ENCODE results near the gene SLC7A7. TPM values are rescaled to one million over a fixed set of nuclear protein-coding genes. Genes with fewer than 3 reads are reported as not detected.

The SLC7A7 gene
- polyA plus RNA-seq, 6 donors from 2014 or later = 16.2 to 78.3 (median 28.7) TPM

- Mint-ChIP-seq H3K4me3 (peak overlapping the region; percentile 73 to 94 (median 88)), H3K36me3 (no peaks in the 10 kb centered on the region), H3K27me3 (no peaks in the 10 kb centered on the region), H3K9me3 (no peaks in the 10 kb centered on the region), H3K4me1 (peaks cover 34 to 74% (median 55%) of the 10 kb centered on the region in 3 donors), H3K27ac (peak overlapping the region; percentile 73 to 95 (median 89))
- DNase-seq (peak; percentile 69), ATAC-seq (ENCODE audit: low read depth in 2 of 2) (peak; percentile 74 to 81)
These were observed 7.4 kb upstream of the SLC7A7 start for GRCh38 chr14:22822571-22823098.

GRCh38 chr14:22822016-22822570 lies 6.9 kb upstream of the SLC7A7 start:
- H3K4me1 Mint-ChIP-seq = peaks cover 34 to 78% (median 56%) of the 10 kb centered on the region in 3 donors

GRCh38 chr14:22821193-22822015 lies 6.2 kb upstream of the SLC7A7 start:
- Mint-ChIP-seq H3K27me3 (no peaks in the 10 kb centered on the region), H3K4me1 (peaks cover 34 to 82% (median 56%) of the 10 kb centered on the region in 3 donors), H3K4me3 (peak overlapping the region; percentile 65 to 94 (median 83)), H3K36me3 (no peaks in the 10 kb centered on the region), H3K27ac (peak overlapping the region; percentile 45 to 89 (median 84)), H3K9me3 (no peaks in the 10 kb centered on the region)
- DNase-seq = no peak
- ATAC-seq (ENCODE audit: low read depth in 2 of 2) = no peak

More at GRCh38 chr14:22822016-22822570, 6.9 kb upstream of the SLC7A7 start:
- H3K9me3 Mint-ChIP-seq = no peaks in the 10 kb centered on the region
- no peaks in the 10 kb centered on the region for H3K27me3 Mint-ChIP-seq
- ATAC-seq (ENCODE audit: low read depth in 2 of 2) = no peak
- H3K27ac Mint-ChIP-seq = peak overlapping the region in 5 of 6 donors; percentile 47 to 87 (median 69)
- peak overlapping the region; percentile 73 to 94 (median 88) for H3K4me3 Mint-ChIP-seq
- no peaks in the 10 kb centered on the region for H3K36me3 Mint-ChIP-seq
- DNase-seq = no peak

- Mint-ChIP-seq H3K9me3 (peaks cover 0 to 2% (median 0%) of the 10 kb centered on the region in 7 donors), H3K4me3 (peak overlapping the region in 5 of 8 donors; percentile 9 to 92 (median 73)), H3K4me1 (peaks cover 36 to 86% (median 58%) of the 10 kb centered on the region in 3 donors), H3K36me3 (no peaks in the 10 kb centered on the region), H3K27me3 (no peaks in the 10 kb centered on the region), H3K27ac (peak overlapping the region in 3 of 6 donors; percentile 12 to 87 (median 44))
- no peak for ATAC-seq (ENCODE audit: low read depth in 2 of 2)
- no peak for DNase-seq
These were observed 5.5 kb upstream of the SLC7A7 start for GRCh38 chr14:22820731-22821130.

- H3K27ac Mint-ChIP-seq = peak overlapping the region; percentile 65 to 89 (median 84)
These were observed 4.1 kb upstream of the SLC7A7 start for GRCh38 chr14:22819151-22819988.

GRCh38 chr14:22814373-22814772 lies 862 bp downstream of the SLC7A7 start:
- Mint-ChIP-seq H3K27me3 (no peaks in the 10 kb centered on the region), H3K4me1 (peaks cover 46 to 81% (median 60%) of the 10 kb centered on the region in 3 donors), H3K9me3 (peaks cover 0 to 2% (median 0%) of the 10 kb centered on the region in 7 donors), H3K27ac (peak overlapping the region in 3 of 6 donors; percentile 64 to 86 (median 85)), H3K4me3 (peak overlapping the region in 7 of 8 donors; percentile 48 to 87 (median 72)), H3K36me3 (no peaks in the 10 kb centered on the region)
- DNase-seq = no peak
- no peak for ATAC-seq (ENCODE audit: low read depth in 2 of 2)

More at GRCh38 chr14:22819151-22819988, 4.1 kb upstream of the SLC7A7 start:
- H3K4me3 Mint-ChIP-seq = peak overlapping the region in 7 of 8 donors; percentile 40 to 78 (median 65)
- H3K9me3 Mint-ChIP-seq = peaks cover 0 to 2% (median 0%) of the 10 kb centered on the region in 7 donors
- no peak for DNase-seq
- no peaks in the 10 kb centered on the region for H3K27me3 Mint-ChIP-seq
- ATAC-seq (ENCODE audit: low read depth in 2 of 2) = no peak
- no peaks in the 10 kb centered on the region for H3K36me3 Mint-ChIP-seq
- H3K4me1 Mint-ChIP-seq = peaks cover 47 to 87% (median 60%) of the 10 kb centered on the region in 3 donors

- Mint-ChIP-seq H3K36me3 (no peaks in the 10 kb centered on the region), H3K9me3 (peaks cover 0 to 2% (median 0%) of the 10 kb centered on the region in 7 donors), H3K4me3 (peak overlapping the region in 7 of 8 donors; percentile 30 to 82 (median 62)), H3K27me3 (no peaks in the 10 kb centered on the region), H3K4me1 (peaks cover 41 to 83% (median 59%) of the 10 kb centered on the region in 3 donors), H3K27ac (peak overlapping the region; percentile 27 to 98 (median 77))
- ATAC-seq (ENCODE audit: low read depth in 2 of 2) = no peak
- no peak for DNase-seq
These were observed 2.1 kb downstream of the SLC7A7 start for GRCh38 chr14:22813145-22813544.

GRCh38 chr14:22812744-22813143 lies 2.5 kb downstream of the SLC7A7 start:
- ATAC-seq (ENCODE audit: low read depth in 2 of 2) (no peak), DNase-seq (no peak)
- Mint-ChIP-seq H3K9me3 (peaks cover 0 to 2% (median 0%) of the 10 kb centered on the region in 7 donors), H3K36me3 (no peaks in the 10 kb centered on the region), H3K27me3 (no peaks in the 10 kb centered on the region), H3K4me3 (peak overlapping the region in 7 of 8 donors; percentile 30 to 82 (median 62)), H3K27ac (peak overlapping the region; percentile 27 to 98 (median 77)), H3K4me1 (peaks cover 44 to 83% (median 60%) of the 10 kb centered on the region in 3 donors)

GRCh38 chr14:22811722-22812121 lies 3.5 kb downstream of the SLC7A7 start:
- Mint-ChIP-seq H3K4me1 (peaks cover 52 to 87% (median 68%) of the 10 kb centered on the region in 3 donors), H3K36me3 (no peaks in the 10 kb centered on the region), H3K27me3 (no peaks in the 10 kb centered on the region), H3K4me3 (peak overlapping the region; percentile 23 to 91 (median 57)), H3K9me3 (peaks cover 0 to 2% (median 0%) of the 10 kb centered on the region in 7 donors), H3K27ac (peak overlapping the region in 5 of 6 donors; percentile 68 to 98 (median 84))
- ATAC-seq (ENCODE audit: low read depth in 2 of 2) (peak; percentile 61), DNase-seq (no peak)

GRCh38 chr14:22808388-22809209 lies 6.6 kb downstream of the SLC7A7 start:
- DNase-seq (no peak), ATAC-seq (ENCODE audit: low read depth in 2 of 2) (no peak)
- peak overlapping the region in 4 of 8 donors; percentile 24 to 51 (median 36) for H3K4me3 Mint-ChIP-seq
- H3K36me3 Mint-ChIP-seq = no peaks in the 10 kb centered on the region
- peaks cover 54 to 88% (median 69%) of the 10 kb centered on the region in 3 donors for H3K4me1 Mint-ChIP-seq
- H3K27me3 Mint-ChIP-seq = no peaks in the 10 kb centered on the region
- peak overlapping the region; percentile 0 to 78 (median 54) for H3K27ac Mint-ChIP-seq
- no peaks in the 10 kb centered on the region for H3K9me3 Mint-ChIP-seq

GRCh38 chr14:22807432-22808087 lies 7.7 kb downstream of the SLC7A7 start:
- Mint-ChIP-seq H3K27ac (peak overlapping the region in 5 of 6 donors; percentile 0 to 87 (median 57)), H3K27me3 (no peaks in the 10 kb centered on the region), H3K4me3 (peak overlapping the region in 3 of 8 donors; percentile 36 to 44 (median 40)), H3K9me3 (peaks cover 0 to 2% (median 0%) of the 10 kb centered on the region in 7 donors), H3K36me3 (peaks cover 0 to 3% of the 10 kb centered on the region in 2 donors), H3K4me1 (peaks cover 57 to 88% (median 70%) of the 10 kb centered on the region in 3 donors)
- DNase-seq (no peak), ATAC-seq (ENCODE audit: low read depth in 2 of 2) (no peak)

Measured in naive B cell (primary cell).